ENCODE measurements around the gene ABCD3.

The ABCD3 gene

GRCh38 chr1:94463056-94463764 lies 45.0 kb downstream of the ABCD3 start:
- no peak for DNase-seq (ENCODE audit: low read depth)

- no peak for DNase-seq (ENCODE audit: low read depth)
These were observed 45.7 kb downstream of the ABCD3 start for GRCh38 chr1:94463765-94464330.

GRCh38 chr1:94468708-94469107 lies 50.5 kb downstream of the ABCD3 start:
- no peak for DNase-seq (ENCODE audit: low read depth)

GRCh38 chr1:94471271-94471670 lies 53.1 kb downstream of the ABCD3 start:
- no peak for DNase-seq (ENCODE audit: low read depth)

- no peak for DNase-seq (ENCODE audit: low read depth)
These were observed 57.0 kb downstream of the ABCD3 start for GRCh38 chr1:94475232-94475631.

- DNase-seq (ENCODE audit: low read depth): no peak
These were observed 61.5 kb downstream of the ABCD3 start for GRCh38 chr1:94479682-94480081.

- DNase-seq (ENCODE audit: low read depth): no peak
These were observed 63.3 kb downstream of the ABCD3 start for GRCh38 chr1:94481473-94481933.

- DNase-seq (ENCODE audit: low read depth): no peak
These were observed 68.8 kb downstream of the ABCD3 start for GRCh38 chr1:94486990-94487389.

GRCh38 chr1:94490556-94490955 lies 72.4 kb downstream of the ABCD3 start:
- no peak for DNase-seq (ENCODE audit: low read depth)

- DNase-seq (ENCODE audit: low read depth): no peak
These were observed 78.0 kb downstream of the ABCD3 start for GRCh38 chr1:94496076-94496755.

- DNase-seq (ENCODE audit: low read depth): no peak
These were observed 83.2 kb downstream of the ABCD3 start for GRCh38 chr1:94501426-94501825.

GRCh38 chr1:94501935-94502334 lies 83.7 kb downstream of the ABCD3 start:
- DNase-seq (ENCODE audit: low read depth): no peak

- no peak for DNase-seq (ENCODE audit: low read depth)
These were observed 85.0 kb downstream of the ABCD3 start for GRCh38 chr1:94503153-94503552.

- no peak for DNase-seq (ENCODE audit: low read depth)
These were observed 86.4 kb downstream of the ABCD3 start for GRCh38 chr1:94504601-94505000.

GRCh38 chr1:94512816-94513215 lies 94.6 kb downstream of the ABCD3 start:
- DNase-seq (ENCODE audit: low read depth): no peak

GRCh38 chr1:94514095-94514727 lies 96.0 kb downstream of the ABCD3 start:
- no peak for DNase-seq (ENCODE audit: low read depth)

GRCh38 chr1:94515296-94515947 lies 97.2 kb downstream of the ABCD3 start:
- no peak for DNase-seq (ENCODE audit: low read depth)

- DNase-seq (ENCODE audit: low read depth): no peak
These were observed 101.2 kb downstream of the ABCD3 start for GRCh38 chr1:94519351-94519750.

GRCh38 chr1:94522304-94522703 lies 104.1 kb downstream of the ABCD3 start:
- DNase-seq (ENCODE audit: low read depth): no peak

- no peak for DNase-seq (ENCODE audit: low read depth)
These were observed 106.3 kb downstream of the ABCD3 start for GRCh38 chr1:94524531-94524930.

GRCh38 chr1:94526152-94526980 lies 108.2 kb downstream of the ABCD3 start:
- DNase-seq (ENCODE audit: low read depth): no peak

Data from activated gamma-delta T cell treated with anti-CD3 and anti-CD28 coated beads, Interleukin-2, amount 50 U/mL, for 16 hours (primary cell).